Posterior vena cava (tissue), 2 donors: ENCODE data around the gene ANKRD24. TPM values are rescaled to one million over a fixed set of nuclear protein-coding genes. Genes with fewer than 3 reads are reported as not detected.
A peak's percentile ranks its signal among the peaks of the same experiment; 100 is the strongest.
"Not testable (repeated sequence)": the region's sequence is repeated elsewhere in the genome, so short reads cannot be mapped to it uniquely, and the experiment has no call there.

Source experiments
- DNase-seq: peaks from one replicate; pipeline ENCODE4 v3.0.0-alpha.2; 2020; ENCODE audit warnings: low spot score
- intact Hi-C, 2 donors: fragments of 100-400 bp; cut with DNase I; formaldehyde crosslinking; loops; one replicate each; pipeline versions ENCODE4 v1.14.1 to v1.14.2; 2022 to 2023
- total RNA-seq, 2 donors: library from RNA; stranded (reverse); fragmentation: NEBNext Ultra II Directional; extraction: Animal tissue kit (Norgen Biotek cat#: 25700); gene quantifications; one replicate each; pipeline ENCODE4 v1.2.1, GENCODE V29; 2021
- donor health status: DM: yes; HTN: yes; CAD: no.
- donor health status: DM: yes; HTN: yes; CAD: no.

ANKRD24 gene
- total RNA-seq, 2 donors from 2014 or later: 0.69 to 1.00 TPM

- no peak for DNase-seq
- intact Hi-C loops: no loop called here
Observed at GRCh38 chr19:4224470-4224869, 42.0 kb downstream of the ANKRD24 start.

- DNase-seq: no peak
- intact Hi-C loops: no loop called here
Observed at GRCh38 chr19:4225885-4226284, 43.4 kb downstream of the ANKRD24 start.

- DNase-seq: no peak
- intact Hi-C loops: no loop called here
Observed at GRCh38 chr19:4227771-4228170, 45.3 kb downstream of the ANKRD24 start.

- no peak for DNase-seq
- intact Hi-C loops: no loop called here
Observed at GRCh38 chr19:4228765-4229178, 46.3 kb downstream of the ANKRD24 start.

GRCh38 chr19:4229179-4229931 lies 46.9 kb downstream of the ANKRD24 start, which contains the start of gene EBI3:
Gene EBI3, plus strand, starts transcription at chr19:4229523. Its CDS starts 28 bp downstream, at chr19:4229551.
- no peak for DNase-seq
- intact Hi-C loops: no loop called here

GRCh38 chr19:4230237-4230636 lies 47.7 kb downstream of the ANKRD24 start:
- intact Hi-C loops, DNase-seq: not testable (repeated sequence)

GRCh38 chr19:4231521-4231920 lies 49.0 kb downstream of the ANKRD24 start:
- intact Hi-C loops, DNase-seq: not testable (repeated sequence)

GRCh38 chr19:4232139-4232538 lies 49.6 kb downstream of the ANKRD24 start:
- intact Hi-C loops, DNase-seq: not testable (repeated sequence)

GRCh38 chr19:4232614-4233281 lies 50.3 kb downstream of the ANKRD24 start:
- DNase-seq: no peak
- intact Hi-C loops: no loop called here

GRCh38 chr19:4233282-4233853 lies 50.9 kb downstream of the ANKRD24 start:
- peak; percentile 89 for DNase-seq
- intact Hi-C loops: no loop called here

GRCh38 chr19:4234142-4234861 lies 51.8 kb downstream of the ANKRD24 start:
- no peak for DNase-seq
- intact Hi-C loops: no loop called here

GRCh38 chr19:4234862-4235201 lies 52.3 kb downstream of the ANKRD24 start:
- intact Hi-C loops: no loop called here

GRCh38 chr19:4237510-4237909 lies 55.0 kb downstream of the ANKRD24 start:
- DNase-seq, intact Hi-C loops: not testable (repeated sequence)

More at GRCh38 chr19:4234862-4235201, 52.3 kb downstream of the ANKRD24 start:
- DNase-seq: no peak

- intact Hi-C loops: no loop called here
- DNase-seq: no peak
Observed at GRCh38 chr19:4238831-4239230, 56.3 kb downstream of the ANKRD24 start.

GRCh38 chr19:4241824-4242430 lies 59.4 kb downstream of the ANKRD24 start:
- intact Hi-C loops: no loop called here
- DNase-seq: no peak

GRCh38 chr19:4245938-4246337 lies 63.4 kb downstream of the ANKRD24 start:
- DNase-seq, intact Hi-C loops: not testable (repeated sequence)

GRCh38 chr19:4246767-4247593 lies 64.5 kb downstream of the ANKRD24 start, which contains the start of gene YJU2:
Gene YJU2, plus strand, starts transcription at chr19:4247080. Its CDS starts 67 bp downstream, at chr19:4247147.
- DNase-seq: peak; percentile 100
- intact Hi-C loops: no loop called here

GRCh38 chr19:4256563-4256962 lies 74.1 kb downstream of the ANKRD24 start:
- intact Hi-C loops: no loop called here
- no peak for DNase-seq
